ENCODE measurements around the gene RNU6-1.

RNU6-1 gene

GRCh38 chr15:67801142-67801541 is 38.7 kb downstream of the RNU6-1 start:
- no peak for DNase-seq (ENCODE audit: low read depth)

GRCh38 chr15:67799801-67800205 is 40.0 kb downstream of the RNU6-1 start:
- no peak for DNase-seq (ENCODE audit: low read depth)

DNA sequence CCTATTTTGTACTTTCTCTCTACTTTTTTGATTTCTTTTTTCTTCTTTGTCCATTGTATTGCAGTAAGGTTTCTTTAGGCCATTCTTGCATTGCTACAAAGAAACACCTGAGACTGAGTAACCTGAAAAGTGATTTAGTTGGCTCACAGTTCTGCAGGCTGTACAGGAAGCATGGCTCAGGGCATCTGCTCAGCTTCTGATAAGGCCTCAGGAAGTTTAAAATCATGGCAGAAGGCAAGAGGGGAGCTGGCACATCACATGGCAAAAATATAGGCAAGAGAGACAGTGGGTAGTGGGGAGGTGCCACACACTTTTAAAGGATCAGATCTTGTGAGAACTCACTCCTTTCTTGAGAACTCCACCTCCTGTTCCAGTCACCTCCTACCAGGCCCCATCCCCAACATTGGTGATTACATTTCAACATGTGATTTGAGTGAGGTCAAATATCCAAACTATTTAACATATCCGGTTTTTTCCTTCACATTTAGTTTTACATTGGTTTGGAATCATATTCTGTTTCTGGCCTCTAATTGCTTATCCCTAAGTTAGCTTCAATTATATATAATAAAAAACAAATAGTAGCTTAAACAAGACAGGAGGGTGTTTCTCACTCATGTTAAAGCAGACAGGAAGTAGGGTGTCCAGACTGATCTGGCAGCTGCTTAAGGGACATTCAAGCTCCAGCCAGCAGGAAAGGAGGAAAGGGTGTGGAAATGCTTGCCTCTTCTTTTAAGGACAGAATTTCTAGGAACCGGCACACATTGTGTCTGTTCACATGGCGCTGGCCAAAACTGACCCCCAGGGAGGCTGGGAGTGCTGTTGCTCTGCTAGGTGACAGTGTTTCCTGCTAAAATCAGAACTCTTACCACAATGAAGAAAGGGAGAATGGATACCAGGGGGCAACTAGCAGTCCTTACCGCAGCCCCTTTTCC is 43.4 kb downstream of the RNU6-1 start:
- no peak for DNase-seq (ENCODE audit: low read depth)

DNA sequence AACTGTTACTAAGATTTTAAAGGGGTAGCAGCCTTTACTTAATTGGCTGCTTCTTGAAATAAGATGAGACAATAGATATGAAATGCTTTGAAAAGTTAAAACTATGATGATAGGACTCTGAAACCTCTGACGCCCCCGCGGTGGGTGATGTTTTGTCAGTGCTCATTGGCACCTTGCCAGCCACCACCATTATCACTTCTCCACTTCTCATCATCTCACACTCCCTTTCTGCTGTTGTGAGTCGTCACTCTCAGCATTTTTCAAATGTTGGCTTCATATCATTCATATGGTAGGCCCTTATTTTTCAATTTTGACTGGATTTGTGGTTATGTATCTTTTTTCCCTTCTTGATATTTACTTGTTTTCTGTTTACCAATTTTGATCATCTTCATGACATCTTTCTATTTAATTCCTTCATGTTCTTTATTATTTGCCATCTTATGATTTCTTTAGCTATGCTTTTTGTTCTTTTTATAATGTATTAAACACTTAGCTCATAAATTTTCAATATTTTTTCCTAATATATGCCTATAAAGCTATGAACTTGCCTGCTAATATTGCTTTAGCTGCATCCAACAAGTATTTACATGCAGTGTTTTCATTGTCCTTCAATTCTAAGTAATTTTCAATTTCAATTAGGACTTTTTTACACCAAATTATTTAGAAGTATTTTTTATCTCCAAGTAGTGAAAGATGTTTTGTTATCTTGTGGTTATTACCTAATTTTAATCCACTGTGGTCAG is 44.8 kb downstream of the RNU6-1 start:
- DNase-seq (ENCODE audit: low read depth) = no peak

DNA sequence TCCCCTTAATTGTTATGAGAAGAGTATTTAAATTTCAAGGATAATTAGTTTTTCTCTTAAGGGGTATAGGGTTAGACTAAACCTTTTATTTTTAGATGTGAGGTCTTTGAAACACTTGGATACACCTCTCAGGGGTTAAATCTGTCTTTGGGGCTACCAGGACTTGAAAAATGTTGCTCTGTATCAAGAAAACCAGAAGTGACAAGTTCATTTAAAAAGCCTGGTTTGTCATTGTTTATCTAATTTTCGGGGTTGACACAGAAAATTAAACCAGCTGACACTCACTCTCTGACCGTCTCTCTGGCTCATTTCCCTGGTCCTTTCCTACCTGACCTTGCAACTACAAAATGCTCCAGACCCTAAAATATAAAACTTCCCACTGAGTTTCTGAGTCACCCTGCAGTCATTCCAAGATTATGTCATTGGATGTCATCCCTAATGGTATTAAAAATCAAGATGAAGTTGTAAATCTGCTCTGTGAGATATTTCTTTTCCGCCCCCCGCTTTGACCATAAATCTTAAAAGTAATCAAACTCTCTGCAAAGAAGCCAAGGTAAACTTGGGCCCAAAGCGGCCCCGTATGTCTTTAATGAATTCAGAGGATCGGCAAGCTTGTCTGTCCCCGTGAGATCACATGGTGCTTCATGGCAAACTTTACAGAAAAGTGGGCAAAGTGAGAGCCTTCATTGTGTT is 47.4 kb downstream of the RNU6-1 start:
- DNase-seq (ENCODE audit: low read depth) = no peak

GRCh38 chr15:67790610-67791319 is 49.1 kb downstream of the RNU6-1 start:
- no peak for DNase-seq (ENCODE audit: low read depth)
